Measurements from ENCODE around the gene HDAC4. TPM values are rescaled to one million over a fixed set of nuclear protein-coding genes. Genes with fewer than 3 reads are reported as not detected.

HDAC4 gene
- polyA plus RNA-seq, 1 experiment: 8.9 TPM

- CTCF ChIA-PET: no interaction called here
- Histone ChIP-seq H3K27me3 (ENCODE audit: control insufficient read depth, insufficient read depth, low read length) (no peaks in the 10 kb centered on the region), H3K27ac (ENCODE audit: low read depth, low read length) (no peak overlapping the region), H3K9me3 (ENCODE audit: control insufficient read depth, insufficient read depth, low read length) (no peaks in the 10 kb centered on the region; the same call in 1 of the 2 replicates), H3K4me3 (ENCODE audit: low read depth, low read length) (no peak overlapping the region)
- TF ChIP-seq, protein P1, sequence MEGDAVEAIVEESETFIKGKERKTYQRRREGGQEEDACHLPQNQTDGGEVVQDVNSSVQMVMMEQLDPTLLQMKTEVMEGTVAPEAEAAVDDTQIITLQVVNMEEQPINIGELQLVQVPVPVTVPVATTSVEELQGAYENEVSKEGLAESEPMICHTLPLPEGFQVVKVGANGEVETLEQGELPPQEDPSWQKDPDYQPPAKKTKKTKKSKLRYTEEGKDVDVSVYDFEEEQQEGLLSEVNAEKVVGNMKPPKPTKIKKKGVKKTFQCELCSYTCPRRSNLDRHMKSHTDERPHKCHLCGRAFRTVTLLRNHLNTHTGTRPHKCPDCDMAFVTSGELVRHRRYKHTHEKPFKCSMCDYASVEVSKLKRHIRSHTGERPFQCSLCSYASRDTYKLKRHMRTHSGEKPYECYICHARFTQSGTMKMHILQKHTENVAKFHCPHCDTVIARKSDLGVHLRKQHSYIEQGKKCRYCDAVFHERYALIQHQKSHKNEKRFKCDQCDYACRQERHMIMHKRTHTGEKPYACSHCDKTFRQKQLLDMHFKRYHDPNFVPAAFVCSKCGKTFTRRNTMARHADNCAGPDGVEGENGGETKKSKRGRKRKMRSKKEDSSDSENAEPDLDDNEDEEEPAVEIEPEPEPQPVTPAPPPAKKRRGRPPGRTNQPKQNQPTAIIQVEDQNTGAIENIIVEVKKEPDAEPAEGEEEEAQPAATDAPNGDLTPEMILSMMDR (IDR thresholded peaks at IDR 0.05; ENCODE audit: low read depth, low read length): no peak
- no peak for DNase-seq (ENCODE audit: low read depth, low spot score)
- POLR2A ChIA-PET: no interaction called here
These were observed 187.1 kb downstream of the HDAC4 start for GRCh38 chr2:239213643-239214101.

- Histone ChIP-seq H3K4me3 (ENCODE audit: low read depth, low read length) (no peak overlapping the region), H3K9me3 (ENCODE audit: control insufficient read depth, insufficient read depth, low read length) (no peaks in the 10 kb centered on the region; the same call in 1 of the 2 replicates), H3K27me3 (ENCODE audit: control insufficient read depth, insufficient read depth, low read length) (no peaks in the 10 kb centered on the region), H3K27ac (ENCODE audit: low read depth, low read length) (no peak overlapping the region)
- ChIA-PET POLR2A (no interaction called here), CTCF (no interaction called here)
- TF ChIP-seq, protein P1 (IDR thresholded peaks at IDR 0.05; ENCODE audit: low read depth, low read length): no peak
- DNase-seq (ENCODE audit: low read depth, low spot score): no peak
These were observed 187.7 kb downstream of the HDAC4 start for GRCh38 chr2:239212929-239213642.

- Histone ChIP-seq H3K27me3 (ENCODE audit: control insufficient read depth, insufficient read depth, low read length) (no peaks in the 10 kb centered on the region), H3K4me3 (ENCODE audit: low read depth, low read length) (no peak overlapping the region), H3K27ac (ENCODE audit: low read depth, low read length) (no peak overlapping the region), H3K9me3 (ENCODE audit: control insufficient read depth, insufficient read depth, low read length) (no peaks in the 10 kb centered on the region; the same call in 1 of the 2 replicates)
- POLR2A ChIA-PET: no interaction called here
- no peak for DNase-seq (ENCODE audit: low read depth, low spot score)
- CTCF ChIA-PET: no interaction called here
- TF ChIP-seq, protein P1 (IDR thresholded peaks at IDR 0.05; ENCODE audit: low read depth, low read length): no peak
These were observed 188.5 kb downstream of the HDAC4 start for GRCh38 chr2:239212121-239212928.

DNA sequence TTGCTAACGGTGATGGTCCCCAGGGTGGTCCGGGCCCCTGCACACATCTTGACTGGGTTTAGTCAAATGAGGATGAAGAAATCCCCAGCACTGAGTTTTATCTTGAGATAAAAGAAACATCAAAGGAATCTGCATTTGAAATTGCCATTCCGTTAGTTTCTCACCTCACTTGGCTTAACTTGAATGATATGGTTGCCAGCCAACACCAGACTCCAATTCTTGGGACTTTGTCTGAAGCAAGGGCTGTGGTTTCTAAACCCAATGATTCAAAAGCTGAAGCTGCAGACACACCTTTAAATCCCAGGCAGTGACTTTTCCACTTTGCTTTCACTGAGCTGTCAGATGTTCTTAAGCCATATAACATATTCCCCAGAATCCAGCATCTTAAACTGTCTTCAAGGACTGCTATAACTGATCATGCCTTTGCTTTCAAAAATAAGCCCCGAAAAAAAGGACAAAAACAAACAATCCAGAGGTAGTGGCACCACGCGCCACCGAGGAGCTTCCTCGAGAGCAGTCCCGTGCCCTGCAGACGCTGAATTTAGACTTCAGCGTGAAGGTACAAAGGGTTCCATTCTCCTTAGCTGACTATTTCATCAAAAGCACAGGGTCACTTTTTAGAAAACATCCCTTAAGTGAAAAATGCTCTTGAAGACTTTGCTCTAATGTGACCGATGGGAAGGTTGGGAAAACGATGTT, 189.3 kb downstream of the HDAC4 start:
- POLR2A ChIA-PET: no interaction called here
- Histone ChIP-seq H3K27me3 (ENCODE audit: control insufficient read depth, insufficient read depth, low read length) (no peaks in the 10 kb centered on the region), H3K27ac (ENCODE audit: low read depth, low read length) (no peak overlapping the region), H3K4me3 (ENCODE audit: low read depth, low read length) (no peak overlapping the region), H3K9me3 (ENCODE audit: control insufficient read depth, insufficient read depth, low read length) (no peaks in the 10 kb centered on the region; the same call in 1 of the 2 replicates)
- no peak for DNase-seq (ENCODE audit: low read depth, low spot score)
- CTCF ChIA-PET: no interaction called here
- TF ChIP-seq, protein P1 (IDR thresholded peaks at IDR 0.05; ENCODE audit: low read depth, low read length): no peak

Measured in AG04450 (cell line).